ENCODE results near the gene DPM3.
"Not testable (repeated sequence)": the region's sequence is repeated elsewhere in the genome, so short reads cannot be mapped to it uniquely, and the experiment has no call there.

Gene DPM3

GRCh38 chr1:155175281-155175926 lies 35.1 kb upstream of the DPM3 start:
- DNase-seq: peak; percentile 32

- peak; percentile 46 for DNase-seq
Measured at GRCh38 chr1:155174324-155175280, 34.3 kb upstream of the DPM3 start.

GRCh38 chr1:155173478-155174323 lies 33.4 kb upstream of the DPM3 start, which contains the start of gene TRIM46:
Gene TRIM46 (plus strand): TSS chr1:155173849. CDS start chr1:155173967, 118 bp downstream.
- peak; percentile 57 for DNase-seq

GRCh38 chr1:155172732-155173477 lies 32.6 kb upstream of the DPM3 start, which contains the start of gene KRTCAP2:
Gene KRTCAP2 (minus strand): TSS chr1:155173304. CDS start chr1:155173224, 80 bp downstream.
- peak; percentile 96 for DNase-seq

- no peak for DNase-seq
Measured at GRCh38 chr1:155171836-155172731, 31.8 kb upstream of the DPM3 start.

- no peak for DNase-seq
Measured at GRCh38 chr1:155170806-155171205, 30.5 kb upstream of the DPM3 start.

GRCh38 chr1:155170101-155170785 lies 29.9 kb upstream of the DPM3 start:
- no peak for DNase-seq

- DNase-seq: no peak
Measured at GRCh38 chr1:155169541-155169940, 29.2 kb upstream of the DPM3 start.

- DNase-seq: no peak
Measured at GRCh38 chr1:155168456-155169210, 28.3 kb upstream of the DPM3 start.

- DNase-seq: not testable (repeated sequence)
Measured at GRCh38 chr1:155168105-155168445, 27.7 kb upstream of the DPM3 start.

GRCh38 chr1:155167166-155168104 lies 27.1 kb upstream of the DPM3 start:
- peak; percentile 81 for DNase-seq

- peak; percentile 67 for DNase-seq
Measured at GRCh38 chr1:155166471-155167165, 26.3 kb upstream of the DPM3 start.

GRCh38 chr1:155166051-155166470 lies 25.7 kb upstream of the DPM3 start:
- DNase-seq: peak; percentile 48

- not testable (repeated sequence) for DNase-seq
Measured at GRCh38 chr1:155164625-155165024, 24.3 kb upstream of the DPM3 start.

GRCh38 chr1:155163785-155164184 lies 23.5 kb upstream of the DPM3 start:
- not testable (repeated sequence) for DNase-seq

GRCh38 chr1:155162631-155163030 lies 22.3 kb upstream of the DPM3 start:
- DNase-seq: not testable (repeated sequence)

GRCh38 chr1:155160128-155160527 lies 19.8 kb upstream of the DPM3 start:
- DNase-seq: no peak

- no peak for DNase-seq
Measured at GRCh38 chr1:155158991-155159390, 18.7 kb upstream of the DPM3 start.
